K562 (cell line): ENCODE results near the gene HIPK2. TPM values are rescaled to one million over a fixed set of nuclear protein-coding genes. Genes with fewer than 3 reads are reported as not detected.

Experiments used
- ATAC-seq: fragments of 200-7000 bp; cut with Tn5 transposase; 3 replicates; pipeline ENCODE4 v1.9.1; 2020; ENCODE audit warnings: moderate library complexity
- BruUV-seq: library from RNA; stranded (reverse); fragments of 400-500 nt; replicated peaks from 2 replicates; lab custom pipeline; 2021; lab: Mats Ljungman, UMichigan
- CTCF ChIA-PET: fragments of 300-600 bp; formaldehyde crosslinking; extraction: SDS; loops from one replicate; lab custom pipeline; 2021; ENCODE audit warnings: low intra/inter-chr PET ratio; lab: Yijun Ruan, JAX
- POLR2A ChIA-PET: fragments of 300-600, 350-650 bp; sonication (Branson Sonifier 250); formaldehyde crosslinking; extraction: SDS; loops from one replicate; lab custom pipeline; 2021; ENCODE audit warnings: antibody characterized with exemption, inconsistent platforms; lab: Yijun Ruan, JAX
- DNase-seq, 4 experiments: peaks; one replicate each; pipeline versions ENCODE4 v3.0.0 to v3.0.0-alpha.2; 2011 to 2018; ENCODE audit warnings: low spot score in 3 of 4, mixed read lengths in 3 of 4; ENCODE audit errors: extremely low read depth in 1 of 4
- FAIRE-seq: peaks from 2 replicates; lab custom pipeline; 2011; peaks lifted over from hg19 to GRCh38; lab: Jason Lieb, UNC
- H2AFZ ChIP-seq: 2 replicates; pipeline ENCODE4 v1.6.0; 2011; ENCODE audit warnings: low read depth, low read length, control low read depth, inconsistent platforms
- H3K27ac ChIP-seq: fragments of 200-600 bp; 3 replicates; pipeline ENCODE4 v1.8.0; 2011; ENCODE audit warnings: low read depth, mild to moderate bottlenecking, control low read depth, inconsistent platforms, low read length, moderate library complexity, mixed read lengths; ENCODE audit errors: extremely low read depth
- H3K27me3 ChIP-seq, 2 experiments: fragments of 300-600 bp in 1 of 2; 2 replicates in 1 of 2; 3 replicates in 1 of 2; pipeline versions ENCODE4 v1.6.0 to v1.8.0; 2011; ENCODE audit warnings: inconsistent platforms in 2 of 2, low read length in 2 of 2, mild to moderate bottlenecking in 1 of 2, mixed read lengths in 1 of 2, moderate library complexity in 1 of 2; ENCODE audit not compliant: control insufficient read depth in 2 of 2, insufficient read depth in 2 of 2
- H3K36me3 ChIP-seq: fragments of 300-600 bp; 3 replicates; pipeline ENCODE4 v1.8.0; 2011; ENCODE audit warnings: mild to moderate bottlenecking, low read length, inconsistent platforms; ENCODE audit not compliant: control insufficient read depth, insufficient read depth
- H3K4me1 ChIP-seq, 2 experiments: fragments of 200-600 bp in 1 of 2; replicated peaks in 1 of 2; 2 replicates in 1 of 2; 3 replicates in 1 of 2; pipeline versions ENCODE4 v1.5.1 to v1.8.0; 2011; ENCODE audit warnings: inconsistent platforms in 2 of 2, low read length in 2 of 2, mild to moderate bottlenecking in 1 of 2, mixed read lengths in 1 of 2, moderate library complexity in 1 of 2; ENCODE audit not compliant: control insufficient read depth in 2 of 2, insufficient read depth in 2 of 2
- H3K4me2 ChIP-seq: 2 replicates; pipeline ENCODE4 v1.6.1; 2011; ENCODE audit warnings: low read length, control low read depth, inconsistent platforms, mixed read lengths; ENCODE audit not compliant: insufficient read depth
- H3K4me3 ChIP-seq: fragments of 200-600 bp; sonication (generic), shearing (Covaris generic); 2 replicates; pipeline ENCODE4 v1.5.1; 2016; ENCODE audit warnings: control low read depth, inconsistent platforms
- H3K79me2 ChIP-seq: fragments of 200-600 bp; 3 replicates; pipeline ENCODE4 v1.8.0; 2011; ENCODE audit warnings: low read length, inconsistent platforms; ENCODE audit not compliant: control insufficient read depth, insufficient read depth
- H3K9ac ChIP-seq, 2 experiments: 2 replicates each; pipeline versions ENCODE4 v1.6.0 to v1.6.1; 2011; ENCODE audit warnings: low read depth in 2 of 2, low read length in 2 of 2, control low read depth in 1 of 2, inconsistent platforms in 1 of 2, mild to moderate bottlenecking in 1 of 2, mixed read lengths in 1 of 2; ENCODE audit not compliant: insufficient read depth in 1 of 2
- H3K9me1 ChIP-seq: one replicate; pipeline ENCODE4 v1.6.0; 2011; ENCODE audit warnings: inconsistent platforms, mild to moderate bottlenecking, low read length, moderate library complexity; ENCODE audit not compliant: control insufficient read depth, insufficient read depth
- H3K9me3 ChIP-seq: replicated peaks from 2 replicates; pipeline ENCODE4 v1.5.1; 2011; ENCODE audit warnings: low read depth, low read length, inconsistent platforms; ENCODE audit not compliant: control insufficient read depth, insufficient read depth
- H4K20me1 ChIP-seq: replicated peaks from 2 replicates; pipeline ENCODE4 v1.6.1; 2011; ENCODE audit warnings: low read length, inconsistent platforms, mixed read lengths; ENCODE audit not compliant: control insufficient read depth, insufficient read depth
- CBFA2T2 ChIP-seq: fragments of 450-650 bp; conservative IDR thresholded peaks from 2 replicates; pipeline ENCODE4 v1.6.1; 2017; ENCODE audit warnings: mild to moderate bottlenecking
- IFI16 ChIP-seq: fragments of 250-450 bp; sonication (Bioruptor Pico); IDR thresholded peaks from 2 replicates; pipeline ENCODE4 v2.1.2; 2022; ENCODE audit warnings: mild to moderate bottlenecking, inconsistent platforms
- ZNF146 ChIP-seq: IDR thresholded peaks from one replicate; pipeline ENCODE4 v1.6.1; 2018; ENCODE audit warnings: missing compliant biosample characterization; ENCODE audit not compliant: unreplicated experiment
- ZNF24 ChIP-seq: fragments of 450-650 bp; IDR thresholded peaks from 2 replicates; pipeline ENCODE4 v1.6.1; 2016
- ZNF3 ChIP-seq: fragments of 250-450 bp; sonication (Bioruptor Pico); IDR thresholded peaks from 2 replicates; pipeline ENCODE4 v1.5.0; 2021; ENCODE audit warnings: mild to moderate bottlenecking, moderate library complexity
- ZNF695 ChIP-seq: fragments of 450-650 bp; formaldehyde crosslinking; IDR thresholded peaks from 2 replicates; pipeline ENCODE4 v1.4.0; 2020; ENCODE audit warnings: mild to moderate bottlenecking, moderate library complexity
- WGBS: fragments of 100-300 bp; shearing (Covaris generic); methylation state at CpG from one replicate; pipeline ENCODE4 v1.1.6; 2016; ENCODE audit warnings: low coverage, mixed read lengths; ENCODE audit not compliant: insufficient coverage; ENCODE audit errors: missing lambda C conversion rate; 5-methylcytosine and 5-hydroxymethylcytosine counted together
- in situ Hi-C: fragments of 300-500 bp; cut with MboI; formaldehyde crosslinking; loops from 4 replicates; pipeline ENCODE4 v1.15.0; 2018; ENCODE audit warnings: inconsistent platforms, mixed read lengths
- intact Hi-C: fragments of 100-400 bp; cut with micrococcal nuclease; formaldehyde crosslinking; loops from 2 replicates; pipeline ENCODE4 v1.14.2; 2022
- polyA plus RNA-seq, 8 experiments: library from polyadenylated mRNA; depleted of rRNA in 4 of 8; stranded (reverse) in 5 of 8; unstranded in 3 of 8; fragments of >200 nt; fragmentation: Nextera tagmentation in 2 of 8; fragmentation: Illumina TruSeq in 1 of 8; extraction: Ambion mirVana in 2 of 8; extraction: Trizol in 1 of 8; gene quantifications; 2 replicates each; pipeline versions ENCODE4 v1.2.1 to v1.2.3, GENCODE V29; 2011 to 2014; ENCODE audit warnings: inconsistent platforms in 1 of 8, missing spikeins in 1 of 8
- total RNA-seq, 7 experiments: library from RNA; depleted of rRNA in 6 of 7; stranded (reverse); fragments of >200 nt in 6 of 7; fragmentation: Illumina TruSeq in 2 of 7; extraction: Trizol in 2 of 7; gene quantifications; 2 replicates each; pipeline versions ENCODE4 v1.2.1 to v1.2.3, GENCODE V29; 2011 to 2021; ENCODE audit warnings: low replicate concordance in 1 of 7
- TF ChIP-seq, protein P1 (sequence below): fragments of 250-450 bp; sonication (Bioruptor Pico); IDR thresholded peaks from 2 replicates; pipeline ENCODE4 v1.4.0; 2020; ENCODE audit warnings: borderline replicate concordance

The HIPK2 gene
- total and polyA plus RNA-seq, 9 of the 15 experiments (the other 6 are each of a cell fraction or from before 2014, with no cell fraction given) = 0.69 to 19.8 (median 5.1) TPM

GRCh38 chr7:139587535-139587934 lies 190.3 kb downstream of the HIPK2 start (continued):
- TF ChIP-seq CBFA2T2 (no peak), IFI16 (CRISPR knock-in tag) (no peak)

GRCh38 chr7:139586286-139586685 lies 191.5 kb downstream of the HIPK2 start:
- Histone ChIP-seq H3K9me1 (no peaks in the 10 kb centered on the region), H2AFZ (no peak overlapping the region), H3K27ac (no peak overlapping the region), H4K20me1 (no peaks in the 10 kb centered on the region; the same call in none of the 2 replicates), H3K4me2 (no peak overlapping the region), H3K79me2 (no peaks in the 10 kb centered on the region), H3K9ac (no peak overlapping the region), H3K36me3 (peaks cover 4% of the 10 kb centered on the region; the same call in 1 of the 3 replicates), H3K27me3 (no peaks in the 10 kb centered on the region), H3K4me1 (peaks cover 2 to 5% of the 10 kb centered on the region in 2 experiments; a peak in 1 of 5 replicates), H3K9me3 (no peaks in the 10 kb centered on the region)
- intact Hi-C loops (no loop called here), in situ Hi-C loops (no loop called here)
- ATAC-seq = no peak
- CTCF ChIA-PET = no interaction called here
- no peak for DNase-seq
- 41% methylated on average over 3 of the region's 3 CpGs for WGBS
- BruUV-seq = no TSS peak
- peak; percentile 72 for TF ChIP-seq ZNF146
- TF ChIP-seq ZNF3 (CRISPR knock-in tag) = no peak
- TF ChIP-seq ZNF695 (CRISPR knock-in tag) = no peak
- TF ChIP-seq, protein P1, sequence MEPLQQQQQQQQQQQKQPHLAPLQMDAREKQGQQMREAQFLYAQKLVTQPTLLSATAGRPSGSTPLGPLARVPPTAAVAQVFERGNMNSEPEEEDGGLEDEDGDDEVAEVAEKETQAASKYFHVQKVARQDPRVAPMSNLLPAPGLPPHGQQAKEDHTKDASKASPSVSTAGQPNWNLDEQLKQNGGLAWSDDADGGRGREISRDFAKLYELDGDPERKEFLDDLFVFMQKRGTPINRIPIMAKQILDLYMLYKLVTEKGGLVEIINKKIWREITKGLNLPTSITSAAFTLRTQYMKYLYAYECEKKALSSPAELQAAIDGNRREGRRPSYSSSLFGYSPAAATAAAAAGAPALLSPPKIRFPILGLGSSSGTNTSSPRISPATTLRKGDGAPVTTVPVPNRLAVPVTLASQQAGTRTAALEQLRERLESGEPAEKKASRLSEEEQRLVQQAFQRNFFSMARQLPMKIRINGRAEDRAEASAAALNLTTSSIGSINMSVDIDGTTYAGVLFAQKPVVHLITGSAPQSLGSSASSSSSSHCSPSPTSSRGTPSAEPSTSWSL (CRISPR knock-in tag) = 0 out of 2 replicates have a peak, but pooled peaks have one; percentile 16
- TF ChIP-seq ZNF24 = 0 out of 2 replicates have a peak, but pooled peaks have one; percentile 26
- TF ChIP-seq, all 486 proteins: peak for 3
- POLR2A ChIA-PET = interaction anchor here (1.1 to 1.3 kb wide), 2 partner anchors 11 to 16 kb away, joined by 3 read pairs; no protein-coding TSS in a partner anchor
- no peak for FAIRE-seq
- no peak overlapping the region for H3K4me3 ChIP-seq
